ENCODE results near the gene PES1. TPM values are rescaled to one million over a fixed set of nuclear protein-coding genes. Genes with fewer than 3 reads are reported as not detected.

The PES1 gene
- total RNA-seq, 1 experiment from 2014 or later: 111 TPM

- intact Hi-C loops (cut with micrococcal nuclease; ENCODE audit: unreplicated experiment): no loop called here
- in situ Hi-C loops (cut with HindIII; ENCODE audit: low pct_unique_long_range_greater_than_20kb, low sequenced_read_pairs): no loop called here
- Histone ChIP-seq H3K4me1 (ENCODE audit: control insufficient read depth, insufficient read depth, low read length) (no peaks in the 10 kb centered on the region), H3K36me3 (ENCODE audit: control insufficient read depth, insufficient read depth, low read length) (no peaks in the 10 kb centered on the region), H3K9me3 (ENCODE audit: control insufficient read depth, insufficient read depth, low read depth, low read length) (no peaks in the 10 kb centered on the region), H3K4me3 (ENCODE audit: low read depth in 2 of 2, low read length in 2 of 2) (no peak overlapping the region), H3K27ac (ENCODE audit: low read length) (no peak overlapping the region), H3K27me3 (ENCODE audit: control insufficient read depth, insufficient read depth, low read length) (no peaks in the 10 kb centered on the region)
- ChIA-PET POLR2A (interaction anchor here (0.7 kb wide), 1 partner anchor 124 kb away, joined by 3 read pairs; no protein-coding TSS in a partner anchor), CTCF (interaction anchor here (0.5 to 1.0 kb wide), 8 partner anchors 9 to 213 kb away, joined by 3 to 9 read pairs (median 6); no protein-coding TSS in a partner anchor)
- ATAC-seq (no peak), DNase-seq (ENCODE audit: low read depth, low spot score) (no peak)
- no TSS peak for BruUV-seq (replicated peaks)
- no peak for TF ChIP-seq SIN3A (IDR thresholded peaks at IDR 0.05; ENCODE audit: borderline replicate concordance, insufficient read depth, low read depth, low read length)
- TF ChIP-seq, protein P1, sequence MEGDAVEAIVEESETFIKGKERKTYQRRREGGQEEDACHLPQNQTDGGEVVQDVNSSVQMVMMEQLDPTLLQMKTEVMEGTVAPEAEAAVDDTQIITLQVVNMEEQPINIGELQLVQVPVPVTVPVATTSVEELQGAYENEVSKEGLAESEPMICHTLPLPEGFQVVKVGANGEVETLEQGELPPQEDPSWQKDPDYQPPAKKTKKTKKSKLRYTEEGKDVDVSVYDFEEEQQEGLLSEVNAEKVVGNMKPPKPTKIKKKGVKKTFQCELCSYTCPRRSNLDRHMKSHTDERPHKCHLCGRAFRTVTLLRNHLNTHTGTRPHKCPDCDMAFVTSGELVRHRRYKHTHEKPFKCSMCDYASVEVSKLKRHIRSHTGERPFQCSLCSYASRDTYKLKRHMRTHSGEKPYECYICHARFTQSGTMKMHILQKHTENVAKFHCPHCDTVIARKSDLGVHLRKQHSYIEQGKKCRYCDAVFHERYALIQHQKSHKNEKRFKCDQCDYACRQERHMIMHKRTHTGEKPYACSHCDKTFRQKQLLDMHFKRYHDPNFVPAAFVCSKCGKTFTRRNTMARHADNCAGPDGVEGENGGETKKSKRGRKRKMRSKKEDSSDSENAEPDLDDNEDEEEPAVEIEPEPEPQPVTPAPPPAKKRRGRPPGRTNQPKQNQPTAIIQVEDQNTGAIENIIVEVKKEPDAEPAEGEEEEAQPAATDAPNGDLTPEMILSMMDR (IDR thresholded peaks at IDR 0.05): peak; percentile 67
Observed at GRCh38 chr22:30602049-30602448, 10.3 kb upstream of the PES1 start.

GRCh38 chr22:30601464-30601863 lies 9.8 kb upstream of the PES1 start:
- intact Hi-C loops (cut with micrococcal nuclease; ENCODE audit: unreplicated experiment): no loop called here
- no peaks in the 10 kb centered on the region for H3K9me3 ChIP-seq (ENCODE audit: control insufficient read depth, insufficient read depth, low read depth, low read length)
- H3K4me3 ChIP-seq (ENCODE audit: low read depth in 2 of 2, low read length in 2 of 2): no peak overlapping the region
- in situ Hi-C loops (cut with HindIII; ENCODE audit: low pct_unique_long_range_greater_than_20kb, low sequenced_read_pairs): no loop called here
- ChIA-PET CTCF (interaction anchor here (0.5 to 1.0 kb wide), 6 partner anchors 14 to 213 kb away, joined by 3 to 9 read pairs (median 6); no protein-coding TSS in a partner anchor), POLR2A (no interaction called here)
- H3K36me3 ChIP-seq (ENCODE audit: control insufficient read depth, insufficient read depth, low read length): no peaks in the 10 kb centered on the region
- no peaks in the 10 kb centered on the region for H3K27me3 ChIP-seq (ENCODE audit: control insufficient read depth, insufficient read depth, low read length)
- DNase-seq (ENCODE audit: low read depth, low spot score) (no peak), ATAC-seq (no peak)
- TF ChIP-seq, protein P1 (IDR thresholded peaks at IDR 0.05): no peak
- no peak for TF ChIP-seq POLR2AphosphoS5 (IDR thresholded peaks at IDR 0.05; ENCODE audit: low read depth, low read length)
- no peak for TF ChIP-seq TCF7L2 (IDR thresholded peaks at IDR 0.05; ENCODE audit: low read depth, low read length)
- no peak for TF ChIP-seq REST (IDR thresholded peaks at IDR 0.05; ENCODE audit: insufficient read depth in 1 of 2, low read depth in 2 of 2, low read length in 1 of 2)
- no peak for TF ChIP-seq SIN3A (IDR thresholded peaks at IDR 0.05; ENCODE audit: borderline replicate concordance, insufficient read depth, low read depth, low read length)
- no peak overlapping the region for H3K27ac ChIP-seq (ENCODE audit: low read length)
- BruUV-seq (replicated peaks): no TSS peak
- H3K4me1 ChIP-seq (ENCODE audit: control insufficient read depth, insufficient read depth, low read length): no peaks in the 10 kb centered on the region
